NCI-H1092 (cell line): ENCODE data around the gene ZNF488.

ENCODE experiments used
- DNase-seq: peaks from one replicate; lab custom pipeline; 2025; lab: John Stamatoyannopoulos, UW

The ZNF488 gene

GRCh38 chr10:47366181-47366631 lies 17.9 kb downstream of the ZNF488 start:
- no peak for DNase-seq

- no peak for DNase-seq
Measured at GRCh38 chr10:47365431-47366180, 18.5 kb downstream of the ZNF488 start.

GRCh38 chr10:47364911-47365310 lies 19.2 kb downstream of the ZNF488 start:
- no peak for DNase-seq

GRCh38 chr10:47364366-47364765 lies 19.7 kb downstream of the ZNF488 start:
- no peak for DNase-seq

- no peak for DNase-seq
Measured at GRCh38 chr10:47363781-47364180, 20.3 kb downstream of the ZNF488 start.

- DNase-seq = no peak
Measured at GRCh38 chr10:47362199-47362598, 21.9 kb downstream of the ZNF488 start.

- no peak for DNase-seq
Measured at GRCh38 chr10:47361293-47361692, 22.8 kb downstream of the ZNF488 start.

- DNase-seq = no peak
Measured at GRCh38 chr10:47360419-47361040, 23.6 kb downstream of the ZNF488 start.

GRCh38 chr10:47359626-47360418 lies 24.3 kb downstream of the ZNF488 start:
- no peak for DNase-seq

- DNase-seq = no peak
Measured at GRCh38 chr10:47359101-47359500, 25.0 kb downstream of the ZNF488 start.

- DNase-seq = no peak
Measured at GRCh38 chr10:47358457-47358856, 25.6 kb downstream of the ZNF488 start.

- no peak for DNase-seq
Measured at GRCh38 chr10:47357911-47358310, 26.2 kb downstream of the ZNF488 start.

GRCh38 chr10:47357131-47357582 lies 26.9 kb downstream of the ZNF488 start:
- no peak for DNase-seq

GRCh38 chr10:47356708-47357107 lies 27.4 kb downstream of the ZNF488 start:
- DNase-seq = no peak

- no peak for DNase-seq
Measured at GRCh38 chr10:47354900-47355299, 29.2 kb downstream of the ZNF488 start.

- no peak for DNase-seq
Measured at GRCh38 chr10:47354165-47354564, 29.9 kb downstream of the ZNF488 start.

GRCh38 chr10:47353351-47353750 lies 30.7 kb downstream of the ZNF488 start:
- DNase-seq = no peak

GRCh38 chr10:47351899-47352815 lies 31.9 kb downstream of the ZNF488 start:
- no peak for DNase-seq

- DNase-seq = no peak
Measured at GRCh38 chr10:47350671-47351640, 33.1 kb downstream of the ZNF488 start.

GRCh38 chr10:47349941-47350371 lies 34.1 kb downstream of the ZNF488 start:
- no peak for DNase-seq
